GM19324 (cell line): ENCODE results near the gene SCLY.

Source experiments
- ATAC-seq: cut with Tn5 transposase; IDR thresholded peaks from one replicate; pipeline ENCODE4 v1.9.1; 2021; ENCODE audit warnings: mild to moderate bottlenecking, moderate library complexity; ENCODE audit not compliant: unreplicated experiment, low FRiP score

The SCLY gene

GRCh38 chr2:238069021-238069709 is 8.4 kb downstream of the SCLY start:
- ATAC-seq: no peak

- no peak for ATAC-seq
Observed at GRCh38 chr2:238069877-238070276, 9.1 kb downstream of the SCLY start.

- ATAC-seq: no peak
Observed at GRCh38 chr2:238075397-238075796, 14.6 kb downstream of the SCLY start.

- no peak for ATAC-seq
Observed at GRCh38 chr2:238077292-238077691, 16.5 kb downstream of the SCLY start.

GRCh38 chr2:238079874-238080327 is 19.1 kb downstream of the SCLY start:
- ATAC-seq: no peak

- no peak for ATAC-seq
Observed at GRCh38 chr2:238080518-238080917, 19.7 kb downstream of the SCLY start.

- no peak for ATAC-seq
Observed at GRCh38 chr2:238081150-238081549, 20.3 kb downstream of the SCLY start.

- no peak for ATAC-seq
Observed at GRCh38 chr2:238081561-238081960, 20.8 kb downstream of the SCLY start.

GRCh38 chr2:238082151-238082550 is 21.4 kb downstream of the SCLY start:
- ATAC-seq: no peak

GRCh38 chr2:238082827-238083226 is 22.0 kb downstream of the SCLY start:
- ATAC-seq: no peak

- no peak for ATAC-seq
Observed at GRCh38 chr2:238083919-238084318, 23.1 kb downstream of the SCLY start.

GRCh38 chr2:238084761-238085160 is 24.0 kb downstream of the SCLY start:
- ATAC-seq: no peak

- no peak for ATAC-seq
Observed at GRCh38 chr2:238085899-238086298, 25.1 kb downstream of the SCLY start.

- no peak for ATAC-seq
Observed at GRCh38 chr2:238087211-238087610, 26.4 kb downstream of the SCLY start.

GRCh38 chr2:238090887-238091286 is 30.1 kb downstream of the SCLY start:
- no peak for ATAC-seq

- no peak for ATAC-seq
Observed at GRCh38 chr2:238091436-238092060, 30.7 kb downstream of the SCLY start.

- ATAC-seq: no peak
Observed at GRCh38 chr2:238092486-238093035, 31.8 kb downstream of the SCLY start.

- no peak for ATAC-seq
Observed at GRCh38 chr2:238093181-238094140, 32.7 kb downstream of the SCLY start.

- no peak for ATAC-seq
Observed at GRCh38 chr2:238094438-238095022, 33.7 kb downstream of the SCLY start.

GRCh38 chr2:238095143-238095542 is 34.3 kb downstream of the SCLY start:
- no peak for ATAC-seq
